ENCODE results near the gene OR6C3. TPM values are rescaled to one million over a fixed set of nuclear protein-coding genes. Genes with fewer than 3 reads are reported as not detected.
"Not testable (repeated sequence)": the region's sequence is repeated elsewhere in the genome, so short reads cannot be mapped to it uniquely, and the experiment has no call there.

The OR6C3 gene
- total RNA-seq: not detected

DNA sequence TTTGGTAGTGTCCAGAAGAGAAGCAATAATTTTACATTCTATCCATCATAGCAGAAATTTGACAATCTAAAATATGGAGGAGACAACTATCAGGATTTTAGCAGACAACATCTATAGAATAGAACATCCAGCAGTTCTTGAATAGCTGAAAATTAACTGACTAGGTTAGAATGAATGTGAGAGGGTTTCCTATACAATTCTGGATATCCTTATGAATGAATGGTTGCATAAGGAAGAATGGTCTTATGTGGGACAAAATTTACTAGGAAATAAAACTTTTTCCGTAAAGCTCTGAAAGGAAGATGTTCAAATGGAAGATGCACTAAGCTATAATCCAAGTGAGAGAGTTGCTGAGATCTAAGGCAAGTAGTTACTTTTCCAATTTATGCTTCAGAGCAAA lies at the start of gene OR6C3:
TSS of gene OR6C3 (plus strand) at position 301 of the 400 bp plus-strand sequence. CDS start 955 bp downstream, outside the sequence.
- no peak for DNase-seq

DNA sequence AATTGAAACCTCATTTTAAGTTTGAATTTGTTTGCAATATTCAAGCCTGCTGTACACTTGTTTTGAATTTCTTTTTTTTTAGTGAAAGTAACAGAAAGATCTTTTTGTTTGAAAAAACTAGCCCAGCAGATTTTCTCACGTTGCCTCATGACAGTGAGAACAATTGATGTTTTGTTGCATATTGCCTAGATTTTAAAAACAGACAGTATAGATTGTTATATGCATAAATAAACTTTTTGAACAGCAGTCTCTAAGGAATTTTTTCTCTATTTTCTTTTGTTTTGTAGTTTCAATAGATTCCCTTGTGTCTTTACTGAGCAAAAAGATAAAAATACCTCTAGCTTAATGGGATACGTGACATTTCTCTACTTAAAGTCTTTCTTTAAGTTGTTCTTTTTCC lies 49.6 kb upstream of the OR6C3 start:
- DNase-seq: no peak

DNA sequence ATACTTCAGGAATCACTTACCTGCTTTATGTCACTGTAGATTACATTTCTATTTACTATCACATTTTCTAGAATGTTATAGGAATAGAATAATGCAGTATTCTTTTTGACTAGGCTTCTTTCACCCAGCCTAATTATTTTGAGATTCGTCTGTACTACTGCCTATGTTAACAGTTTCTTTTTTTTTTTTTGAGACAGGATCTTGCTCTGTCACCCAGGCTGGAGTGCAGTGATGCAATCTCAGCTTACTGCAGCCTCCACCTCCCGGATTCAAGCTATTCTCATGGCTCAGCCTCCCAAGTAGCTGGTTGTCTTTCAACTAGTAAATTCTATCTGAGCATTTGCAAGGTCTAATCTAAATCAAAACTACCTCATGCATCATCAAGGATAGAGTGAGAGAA lies 40.5 kb upstream of the OR6C3 start:
- DNase-seq: no peak

DNA sequence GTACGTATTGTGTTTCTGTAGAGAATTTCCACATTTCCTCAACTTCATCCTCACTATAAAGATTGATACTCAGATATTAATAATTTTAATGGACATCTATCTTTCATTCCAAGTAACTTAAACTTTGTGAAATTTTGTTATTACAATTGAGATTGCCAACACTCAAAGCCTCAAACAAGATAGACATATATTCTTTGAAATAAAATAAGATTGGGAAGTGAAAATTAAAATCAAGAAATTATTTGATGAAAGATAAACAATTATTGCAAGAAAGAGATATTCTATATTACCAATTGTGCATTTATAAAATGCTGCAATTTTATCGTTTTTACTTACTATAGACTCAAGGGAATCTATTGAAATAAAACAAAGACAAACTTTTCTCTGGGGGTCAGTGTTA lies 34.1 kb upstream of the OR6C3 start, which contains the start of gene OR6C6:
TSS of gene OR6C6 (minus strand) at position 101 of the 400 bp plus-strand sequence. CDS start 1,337 bp downstream, outside the sequence.
- DNase-seq: no peak

DNA sequence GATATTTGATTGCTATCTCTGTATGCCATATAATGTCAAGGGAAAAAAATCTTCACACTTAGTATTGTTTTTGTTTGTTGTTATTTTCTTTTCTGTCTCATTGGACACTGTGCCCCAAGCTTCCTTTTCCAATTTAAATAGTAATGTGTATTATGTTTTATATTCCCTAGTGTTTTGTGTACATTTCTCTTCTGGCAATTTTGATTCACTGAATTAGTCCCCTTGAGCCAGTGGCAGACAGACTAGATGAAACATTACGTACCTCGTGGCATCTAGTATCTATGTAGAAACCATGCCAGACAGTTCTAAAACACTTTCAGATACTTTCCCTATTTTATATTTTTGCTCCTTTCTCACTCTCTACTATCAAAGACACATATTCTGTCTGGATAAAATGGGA lies 16.5 kb upstream of the OR6C3 start, which contains the start of gene OR6C1:
TSS of gene OR6C1 (plus strand) at position 301 of the 400 bp plus-strand sequence. CDS start 6,257 bp downstream, outside the sequence.
- DNase-seq: no peak

DNA sequence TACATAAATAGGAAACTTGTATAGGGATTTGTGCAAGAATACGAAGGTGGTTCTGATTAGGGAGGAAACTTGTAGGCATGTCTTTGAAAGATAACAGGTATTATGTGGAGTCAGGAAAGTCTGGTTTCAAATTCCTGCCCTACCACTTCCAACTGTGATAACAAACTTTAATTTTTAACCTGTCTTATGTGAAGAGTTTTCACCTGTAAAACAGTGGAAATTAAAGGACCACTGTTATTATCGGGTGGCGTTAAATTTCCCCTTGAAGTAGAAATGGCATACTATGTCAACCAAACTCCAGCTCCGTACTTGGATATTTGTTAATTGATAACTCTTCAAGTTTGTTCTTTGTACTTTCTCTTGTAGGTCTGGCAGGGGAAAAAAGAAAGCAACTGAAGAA lies 10.3 kb upstream of the OR6C3 start:
- DNase-seq: no peak

DNA sequence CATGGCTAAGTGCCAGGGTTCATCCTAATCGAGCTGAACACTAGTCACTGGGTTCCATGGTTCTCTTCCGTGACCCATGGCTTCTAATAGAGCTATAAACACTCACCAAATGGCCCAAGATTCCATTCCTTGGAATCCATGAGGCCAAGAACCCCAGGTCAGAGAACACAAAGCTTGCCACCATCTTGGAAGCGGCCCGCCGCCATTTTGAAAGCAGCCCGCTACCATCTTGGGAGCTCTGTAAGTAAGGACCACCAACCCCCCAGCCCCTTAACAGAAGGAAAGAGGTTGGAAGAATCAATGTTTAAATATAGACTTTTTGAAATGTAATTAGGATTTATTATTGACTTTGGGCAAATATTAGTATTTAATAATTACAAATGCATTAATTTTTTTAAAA lies 4.7 kb upstream of the OR6C3 start:
- not testable (repeated sequence) for DNase-seq

DNA sequence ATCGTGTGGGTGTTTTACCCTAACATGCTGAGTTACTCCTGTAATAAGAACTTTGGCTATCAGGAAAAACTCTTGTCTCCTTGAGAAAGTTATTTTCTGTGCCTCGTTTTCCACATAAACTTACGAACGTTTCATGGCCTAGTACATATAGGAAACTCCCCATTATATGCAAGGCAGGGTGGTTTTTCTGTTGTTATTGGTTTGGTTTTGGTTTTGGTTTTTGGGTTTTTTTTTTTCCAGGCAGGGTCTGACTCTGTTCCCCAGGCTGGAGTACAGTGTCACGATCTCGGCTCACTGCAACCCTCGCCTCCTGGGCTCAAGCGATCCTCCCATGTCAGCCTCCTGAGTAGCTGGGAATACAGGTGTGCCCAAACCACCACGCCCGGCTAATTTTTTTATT lies 5.5 kb downstream of the OR6C3 start:
- DNase-seq: no peak

DNA sequence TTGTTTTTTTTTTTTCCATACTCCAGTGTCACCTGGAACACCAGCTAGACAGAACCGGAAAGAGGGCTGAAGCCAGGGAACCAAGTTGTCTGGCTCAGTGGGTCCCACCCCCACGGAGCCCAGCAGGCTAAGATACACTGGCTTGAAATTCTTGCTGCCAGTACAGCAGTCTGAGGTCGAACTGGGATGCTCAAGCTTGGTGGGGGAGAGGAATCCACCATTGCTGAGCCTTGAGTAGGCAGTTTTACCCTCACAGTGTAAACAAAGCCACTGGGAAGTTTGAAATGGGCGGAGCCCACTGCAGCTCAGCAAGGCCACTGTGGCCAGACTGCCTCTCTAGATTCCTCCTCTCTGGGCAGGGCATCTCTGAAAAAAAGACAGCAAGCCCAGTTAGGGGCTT lies 24.8 kb downstream of the OR6C3 start:
- not testable (repeated sequence) for DNase-seq

DNA sequence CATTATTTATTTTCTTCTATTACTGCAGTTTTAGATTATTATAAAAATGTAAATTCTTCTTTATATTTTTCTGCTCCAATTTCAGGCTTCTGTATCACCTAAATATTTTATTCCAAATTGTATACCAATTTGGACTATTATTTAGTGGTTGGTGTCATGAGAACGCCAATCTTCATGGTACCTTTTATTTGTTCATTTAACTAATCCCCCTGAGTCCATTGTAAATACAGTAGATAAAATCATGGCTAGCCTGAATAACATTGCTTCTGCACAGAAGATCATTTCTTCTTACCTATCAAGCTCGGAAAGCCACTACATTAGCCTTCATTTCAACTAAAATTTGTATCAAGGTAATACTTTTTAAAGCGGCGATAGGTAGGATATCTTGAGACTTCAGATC lies 32.1 kb downstream of the OR6C3 start, which contains the start of gene OR6C75:
TSS of gene OR6C75 (plus strand) at position 301 of the 400 bp plus-strand sequence. CDS start 2,136 bp downstream, outside the sequence.
- no peak for DNase-seq

DNA sequence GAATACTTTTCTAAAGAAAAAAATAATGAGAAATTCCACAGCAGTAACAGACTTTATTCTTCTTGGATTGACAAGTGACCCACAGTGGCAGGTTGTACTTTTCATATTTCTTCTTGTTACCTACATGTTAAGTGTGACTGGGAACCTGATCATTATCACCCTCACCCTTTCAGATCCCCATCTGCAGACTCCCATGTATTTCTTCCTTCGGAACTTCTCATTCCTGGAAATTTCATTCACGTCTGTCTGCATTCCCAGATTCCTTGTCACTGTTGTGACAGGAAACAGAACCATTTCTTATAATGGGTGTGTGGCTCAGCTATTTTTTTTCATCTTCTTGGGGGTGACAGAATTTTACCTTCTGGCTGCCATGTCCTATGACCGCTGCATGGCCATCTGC lies 34.5 kb downstream of the OR6C3 start:
- no peak for DNase-seq

DNA sequence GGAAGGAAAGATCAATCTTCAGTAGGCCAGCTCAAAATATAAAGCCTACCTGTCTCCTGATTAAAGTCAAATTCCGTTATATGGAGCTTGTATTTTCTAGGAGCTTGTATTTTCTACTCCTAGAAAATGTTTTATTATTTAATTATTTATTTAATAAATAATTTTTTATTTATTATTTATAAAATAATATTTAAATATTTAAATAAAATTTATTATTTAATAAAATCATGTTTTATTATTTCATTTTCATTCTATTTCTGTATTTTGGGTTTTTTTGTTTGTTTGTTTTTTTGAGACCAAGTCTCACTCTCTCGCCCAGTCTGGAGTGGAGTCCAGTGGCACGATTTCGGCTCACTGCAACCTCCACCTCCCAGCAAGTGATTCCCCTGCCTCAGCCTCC lies 42.0 kb downstream of the OR6C3 start:
- no peak for DNase-seq
